NCI-H2107 (cell line): Measurements from ENCODE around the gene OBSCN.

Source experiments
- DNase-seq: peaks from one replicate; lab custom pipeline; 2025; lab: John Stamatoyannopoulos, UW

OBSCN gene

GRCh38 chr1:228417483-228418203 lies 209.8 kb downstream of the OBSCN start:
- DNase-seq, result no peak

GRCh38 chr1:228420968-228421826 lies 213.4 kb downstream of the OBSCN start:
- DNase-seq, result no peak

- no peak for DNase-seq
Observed at GRCh38 chr1:228423404-228424053, 215.7 kb downstream of the OBSCN start.

- no peak for DNase-seq
Observed at GRCh38 chr1:228424685-228425660, 217.1 kb downstream of the OBSCN start.

- no peak for DNase-seq
Observed at GRCh38 chr1:228426518-228427175, 218.8 kb downstream of the OBSCN start.

- DNase-seq, result no peak
Observed at GRCh38 chr1:228428412-228428811, 220.6 kb downstream of the OBSCN start.
